NCI-H128 (cell line): ENCODE measurements around the gene ATG9B.

Source experiments
- DNase-seq: peaks from one replicate; lab custom pipeline; 2025; ENCODE audit not compliant: unreplicated experiment; lab: John Stamatoyannopoulos, UW

Gene ATG9B

GRCh38 chr7:151024435-151025056, at the start of gene ATG9B:
Gene ATG9B, minus strand, starts transcription at chr7:151024494. Its CDS starts 71 bp downstream, at chr7:151024423.
- DNase-seq, result no peak

- DNase-seq, result no peak
Observed at GRCh38 chr7:151073990-151074389, 49.7 kb upstream of the ATG9B start.

- no peak for DNase-seq
Observed at GRCh38 chr7:151071032-151071866, 47.0 kb upstream of the ATG9B start.

GRCh38 chr7:151070574-151070960, 46.3 kb upstream of the ATG9B start:
- no peak for DNase-seq

GRCh38 chr7:151069841-151070573, 45.7 kb upstream of the ATG9B start:
- no peak for DNase-seq

- no peak for DNase-seq
Observed at GRCh38 chr7:151068069-151068773, 43.9 kb upstream of the ATG9B start.

- no peak for DNase-seq
Observed at GRCh38 chr7:151066273-151066974, 42.1 kb upstream of the ATG9B start.

- DNase-seq, result no peak
Observed at GRCh38 chr7:151065516-151065915, 41.2 kb upstream of the ATG9B start.

GRCh38 chr7:151064993-151065392, 40.7 kb upstream of the ATG9B start:
- DNase-seq, result no peak

- DNase-seq, result no peak
Observed at GRCh38 chr7:151064454-151064853, 40.2 kb upstream of the ATG9B start.

GRCh38 chr7:151063212-151063561, 38.9 kb upstream of the ATG9B start:
- no peak for DNase-seq

- no peak for DNase-seq
Observed at GRCh38 chr7:151062399-151063211, 38.3 kb upstream of the ATG9B start.

GRCh38 chr7:151062111-151062398, 37.8 kb upstream of the ATG9B start:
- no peak for DNase-seq

GRCh38 chr7:151061213-151062110, 37.2 kb upstream of the ATG9B start:
- no peak for DNase-seq

- no peak for DNase-seq
Observed at GRCh38 chr7:151060416-151061212, 36.3 kb upstream of the ATG9B start.

- DNase-seq, result no peak
Observed at GRCh38 chr7:151060113-151060415, 35.8 kb upstream of the ATG9B start.

GRCh38 chr7:151059367-151060112, 35.2 kb upstream of the ATG9B start, which contains the start of gene SLC4A2:
Gene SLC4A2, plus strand, starts transcription at chr7:151059589. Its CDS starts 2,399 bp downstream, at chr7:151061988.
- DNase-seq, result peak; percentile 27
